Stimulated activated CD8-positive, alpha-beta memory T cell treated with anti-CD3 and anti-CD28 coated beads, Interleukin-12 subunit alpha, Interleukin-12 subunit beta, amount 100 ng/mL, for 24 hours (primary cell): ENCODE data around the gene REXO1.

Experiments
- DNase-seq: peaks from one replicate; pipeline ENCODE4 v3.0.0-alpha.2; 2020; ENCODE audit errors: extremely low read depth

The REXO1 gene

DNA sequence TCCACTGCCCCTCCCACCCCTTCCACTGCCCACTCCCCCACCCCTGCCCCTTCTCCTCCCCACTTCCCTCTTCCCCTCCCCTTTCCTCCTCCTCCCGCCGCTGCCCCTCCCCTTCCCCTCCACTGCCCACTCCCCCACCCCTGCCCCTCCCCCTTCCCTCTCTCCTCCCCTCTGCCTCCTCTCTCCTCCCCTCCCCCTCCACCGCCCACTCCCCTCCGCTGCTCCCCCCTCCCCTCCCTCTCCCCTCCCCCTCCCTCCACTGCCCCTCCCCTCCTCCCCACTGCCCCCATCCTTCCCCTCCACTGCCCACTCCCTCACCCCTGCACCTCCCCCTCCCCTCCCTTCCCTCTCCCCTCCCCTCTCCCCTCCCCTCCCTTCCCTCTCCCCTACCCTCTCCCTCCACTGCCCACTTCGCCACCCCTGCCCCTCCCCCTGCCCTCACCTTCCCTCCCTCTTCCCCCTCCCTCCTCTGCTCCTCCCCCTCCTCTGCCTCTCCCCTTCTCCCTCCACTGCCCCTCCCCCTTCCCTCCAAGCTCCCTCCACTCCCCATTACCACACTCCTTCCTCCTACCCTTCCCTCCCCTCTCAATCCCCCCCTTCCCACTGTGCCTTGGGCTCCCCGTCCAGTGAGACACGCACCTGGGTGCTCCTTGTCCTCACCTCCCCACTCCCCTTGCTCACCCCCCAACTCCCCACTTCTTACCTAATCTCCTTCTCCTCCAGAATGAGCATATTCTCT lies 58.1 kb downstream of the REXO1 start:
- no peak for DNase-seq

DNA sequence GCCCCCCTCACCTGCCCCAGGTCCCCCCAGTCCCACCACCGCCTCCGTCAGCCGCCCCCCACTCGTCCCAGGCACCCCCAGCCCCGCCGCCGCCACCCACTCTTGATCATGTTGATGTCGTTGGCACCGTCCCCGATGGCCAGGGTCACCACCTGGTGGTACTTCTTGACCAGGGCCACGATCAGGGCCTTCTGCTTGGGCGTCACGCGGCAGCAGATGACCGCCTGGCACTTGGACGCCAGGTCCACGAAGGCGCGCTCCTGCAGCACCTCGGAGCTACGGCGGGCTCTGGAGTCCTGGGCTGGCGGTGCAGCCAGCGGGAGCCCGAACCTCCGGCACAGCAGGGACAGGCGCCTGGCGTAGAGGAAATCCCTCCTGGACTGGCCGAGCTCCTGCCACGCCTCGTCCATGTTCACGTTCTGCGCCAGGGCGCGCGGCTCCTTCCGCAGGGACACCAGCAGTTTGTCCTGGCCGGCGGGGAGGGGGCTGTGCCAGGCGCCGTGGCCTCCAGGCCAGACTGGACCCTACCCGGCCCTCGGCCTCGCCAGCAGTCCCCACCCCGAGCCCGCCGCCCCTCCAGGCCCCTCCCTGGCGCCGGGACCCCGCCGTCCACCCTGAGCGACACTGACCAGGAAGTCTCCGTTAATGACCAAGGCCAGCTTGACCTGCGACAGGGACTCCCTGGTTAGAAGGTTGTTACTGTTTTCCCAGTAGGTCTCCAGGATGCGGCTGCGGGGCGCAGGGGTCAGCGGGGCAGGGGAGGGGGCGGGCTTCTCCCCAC lies 58.8 kb downstream of the REXO1 start:
- DNase-seq = no peak

DNA sequence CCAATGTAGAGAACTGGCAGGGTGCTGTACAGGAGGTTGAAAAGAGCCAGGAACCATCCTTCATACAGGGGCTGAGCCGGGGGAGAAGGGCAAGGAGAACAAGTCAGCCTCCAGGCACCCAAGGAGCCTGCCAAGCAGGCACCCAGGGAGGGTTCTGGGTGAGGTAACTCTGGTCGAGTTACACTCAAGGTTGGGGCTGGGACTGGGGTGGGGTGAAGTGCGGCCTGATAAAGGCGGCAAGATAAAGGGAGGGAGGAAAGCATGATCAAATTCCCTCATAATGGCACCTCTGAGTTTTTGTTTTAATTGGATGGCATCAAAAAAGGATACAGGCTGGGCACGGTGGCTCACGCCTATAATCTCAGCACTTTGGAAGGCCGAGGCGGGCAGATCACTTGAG lies 61.2 kb downstream of the REXO1 start:
- no peak for DNase-seq

DNA sequence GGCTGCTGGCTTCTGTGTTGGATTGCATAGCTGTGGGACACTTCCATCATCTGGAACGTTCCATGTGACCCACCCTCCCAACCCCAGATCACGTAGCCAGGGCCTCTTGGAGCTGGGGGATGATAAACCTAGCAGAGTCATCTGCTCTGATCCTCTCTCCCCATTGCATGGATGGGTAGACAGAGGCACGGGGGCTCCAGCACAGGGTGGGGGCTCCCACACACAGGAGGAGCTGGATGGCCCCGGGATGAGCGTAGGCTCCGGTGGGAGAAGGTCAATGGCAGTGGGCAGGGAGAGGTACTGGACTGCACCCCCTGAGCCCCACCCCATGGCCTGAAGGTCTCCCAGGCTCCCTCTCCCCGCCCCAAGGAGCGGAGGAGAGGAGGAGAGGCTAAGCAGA lies 61.6 kb downstream of the REXO1 start:
- DNase-seq = no peak

DNA sequence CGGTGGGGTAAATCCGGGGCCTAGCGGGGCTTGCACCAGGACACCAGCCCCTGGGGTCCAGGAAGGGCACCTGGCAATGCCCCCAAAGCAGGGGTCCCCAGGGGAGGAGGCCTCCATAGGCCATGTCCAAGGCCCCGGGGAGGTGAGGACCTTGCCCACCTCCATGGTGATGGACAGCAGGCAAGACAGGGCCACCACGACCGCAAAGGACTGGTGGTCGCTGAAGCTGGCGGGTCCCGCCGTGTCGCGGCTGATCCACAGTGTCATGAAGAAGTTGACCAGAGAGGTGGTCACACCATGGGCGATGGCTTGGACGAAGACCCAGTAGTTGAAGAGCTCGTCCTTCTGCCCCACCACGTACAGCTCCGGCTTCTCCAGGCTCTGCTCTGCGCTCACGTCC lies 63.0 kb downstream of the REXO1 start:
- DNase-seq = no peak

DNA sequence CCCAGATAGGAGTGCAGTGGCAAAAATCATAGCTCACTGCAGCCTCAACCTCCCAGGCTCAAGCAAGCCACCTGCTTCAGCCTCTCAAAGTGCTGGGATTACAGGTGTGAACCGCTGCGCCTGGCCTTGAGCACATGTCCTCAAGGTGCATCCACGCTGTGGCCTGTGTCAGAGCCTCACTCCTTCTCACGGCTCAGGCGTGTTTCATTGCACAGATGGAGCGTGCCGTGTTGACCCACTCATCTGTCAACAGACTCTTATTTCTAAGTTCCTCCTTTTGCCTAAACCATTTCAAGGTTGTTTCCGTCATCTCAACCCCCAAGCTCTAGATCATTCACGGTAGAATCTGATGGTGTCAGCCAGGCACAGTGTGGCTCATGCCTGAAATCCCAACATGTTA lies 64.4 kb downstream of the REXO1 start:
- no peak for DNase-seq

DNA sequence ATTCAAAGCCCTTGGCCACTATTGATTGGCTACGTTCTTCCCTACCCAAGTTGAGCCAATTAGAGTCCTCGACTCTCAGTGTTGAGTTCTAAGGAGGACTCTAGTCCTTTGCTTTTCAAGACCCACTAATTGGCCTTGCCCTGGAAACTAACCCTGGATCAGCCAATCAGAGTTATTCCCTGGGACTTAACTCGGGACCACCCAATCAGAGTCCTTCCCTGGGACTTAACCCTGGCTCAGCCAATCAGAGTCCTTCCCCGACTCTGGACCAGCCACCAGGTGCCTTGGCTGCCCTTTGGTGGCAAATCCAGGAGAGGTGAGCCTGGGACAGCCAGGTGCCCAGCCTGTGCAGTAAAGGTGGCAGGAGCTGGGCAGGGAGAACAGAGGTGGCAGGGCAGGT lies 64.9 kb downstream of the REXO1 start:
- no peak for DNase-seq

DNA sequence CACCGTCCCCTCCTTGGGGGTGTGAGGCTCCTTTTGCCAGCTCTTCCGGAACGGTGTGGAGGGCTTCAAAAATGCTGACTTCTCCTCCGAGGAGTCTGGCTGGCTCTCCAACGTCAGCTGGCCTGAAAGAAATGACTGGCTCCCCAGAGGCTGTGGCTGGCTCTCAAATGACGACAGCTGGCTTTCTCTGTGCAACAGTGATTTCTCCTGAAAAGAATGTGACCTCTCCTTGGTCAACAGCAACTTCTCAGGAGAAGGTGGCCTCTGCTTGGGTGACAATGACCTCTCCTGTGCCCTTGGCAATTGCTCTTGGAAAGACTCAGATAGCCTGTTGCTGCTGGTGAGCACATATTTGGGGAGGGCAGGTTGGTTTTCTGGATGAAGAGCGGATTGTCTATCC lies 65.8 kb downstream of the REXO1 start:
- DNase-seq = no peak

DNA sequence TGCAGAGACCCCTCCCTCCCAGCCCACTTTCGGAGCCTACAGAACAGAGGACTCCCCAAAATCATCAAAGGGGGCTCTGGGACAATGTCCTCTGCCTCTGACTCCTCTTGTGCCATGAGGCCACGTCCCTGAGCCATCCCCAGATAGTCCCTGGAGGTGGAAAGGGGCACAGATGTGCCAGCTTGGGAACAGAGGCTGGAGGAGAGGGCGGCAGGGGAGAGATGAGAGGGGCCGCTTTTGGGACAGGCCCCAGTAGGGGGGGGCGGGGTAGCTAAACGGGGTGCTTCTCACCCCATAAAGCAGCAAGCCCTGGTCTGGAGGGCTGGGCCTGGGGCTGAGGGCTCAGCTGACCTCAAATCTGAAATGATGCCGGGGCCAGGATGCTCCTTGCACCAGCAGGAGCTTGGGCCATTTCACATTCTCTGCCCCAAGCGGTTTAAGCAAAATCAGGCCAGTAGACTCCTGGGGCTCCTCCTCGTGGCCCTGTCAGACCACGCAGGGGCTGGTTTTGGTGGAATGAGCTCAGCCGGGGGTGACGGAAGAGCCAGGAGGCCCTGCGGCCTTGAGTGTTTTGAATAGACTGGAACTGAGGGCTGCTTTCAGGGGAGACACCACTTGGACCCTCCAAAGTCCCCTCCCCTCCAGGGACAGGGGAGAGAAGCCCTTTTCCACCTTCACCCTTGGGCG lies 67.9 kb downstream of the REXO1 start:
- DNase-seq = no peak

DNA sequence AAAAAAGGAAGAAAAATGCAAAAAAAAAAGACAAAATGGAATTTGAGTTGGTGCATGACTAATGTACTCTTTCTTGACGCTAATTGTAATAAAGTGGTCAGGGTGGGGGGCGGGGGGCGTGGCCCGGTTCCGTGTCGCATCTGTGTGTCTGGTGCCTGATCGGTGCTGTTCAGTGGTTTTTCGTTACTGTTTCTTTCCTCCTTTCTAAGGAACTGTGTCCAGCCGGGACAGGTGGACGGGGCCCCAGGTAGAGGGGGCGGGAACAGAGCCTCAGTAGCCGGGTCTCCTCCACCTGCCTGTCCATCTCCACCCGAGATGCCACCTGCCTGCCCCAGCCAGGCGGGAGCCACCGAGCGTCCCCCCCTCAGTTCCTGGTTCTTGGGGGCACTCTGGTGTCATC lies 68.7 kb downstream of the REXO1 start:
- no peak for DNase-seq

DNA sequence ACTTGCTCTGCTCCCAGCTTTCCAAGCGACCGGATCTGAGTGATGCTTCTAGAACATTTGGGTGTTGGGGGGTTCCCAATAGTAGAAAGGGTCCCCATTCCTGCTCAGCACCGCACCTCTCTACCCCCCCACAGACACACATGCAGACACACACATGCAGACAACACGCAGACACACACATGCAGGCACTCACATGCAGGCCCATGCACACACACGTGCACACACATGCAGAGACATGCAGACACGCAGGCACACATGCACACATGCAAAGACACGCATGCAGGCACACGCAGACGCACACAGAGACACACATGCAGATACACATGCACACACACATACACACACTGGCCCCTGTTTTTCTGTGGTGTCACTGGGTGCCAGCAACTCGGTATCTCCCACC lies 71.1 kb downstream of the REXO1 start:
- no peak for DNase-seq

DNA sequence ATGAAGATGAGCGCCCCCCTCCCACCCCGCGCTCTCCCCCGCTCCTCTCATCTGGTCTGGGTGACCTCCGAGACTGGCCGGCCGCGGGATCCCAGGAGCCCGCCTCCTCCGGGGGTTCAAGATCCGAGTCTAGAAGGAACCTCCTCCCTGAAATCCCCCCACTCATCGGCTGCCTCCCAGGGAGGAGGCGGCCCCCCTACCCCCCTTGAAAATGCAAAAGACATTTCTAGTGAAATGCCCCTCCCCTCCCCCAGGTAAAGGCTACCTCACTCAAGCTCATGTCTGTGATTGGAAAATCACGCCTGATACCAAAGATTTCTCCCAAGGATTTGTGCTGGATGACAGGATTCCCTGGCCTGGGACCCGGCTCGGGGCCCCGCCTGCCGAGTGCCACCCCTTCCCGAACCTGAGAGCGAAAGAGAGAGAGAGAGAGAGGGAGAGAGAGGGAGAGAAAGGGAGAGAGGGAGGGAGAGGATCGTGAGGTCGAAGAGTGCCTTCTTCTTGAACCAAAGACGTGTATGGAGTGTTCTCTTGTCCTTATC lies 71.6 kb downstream of the REXO1 start:
- no peak for DNase-seq

DNA sequence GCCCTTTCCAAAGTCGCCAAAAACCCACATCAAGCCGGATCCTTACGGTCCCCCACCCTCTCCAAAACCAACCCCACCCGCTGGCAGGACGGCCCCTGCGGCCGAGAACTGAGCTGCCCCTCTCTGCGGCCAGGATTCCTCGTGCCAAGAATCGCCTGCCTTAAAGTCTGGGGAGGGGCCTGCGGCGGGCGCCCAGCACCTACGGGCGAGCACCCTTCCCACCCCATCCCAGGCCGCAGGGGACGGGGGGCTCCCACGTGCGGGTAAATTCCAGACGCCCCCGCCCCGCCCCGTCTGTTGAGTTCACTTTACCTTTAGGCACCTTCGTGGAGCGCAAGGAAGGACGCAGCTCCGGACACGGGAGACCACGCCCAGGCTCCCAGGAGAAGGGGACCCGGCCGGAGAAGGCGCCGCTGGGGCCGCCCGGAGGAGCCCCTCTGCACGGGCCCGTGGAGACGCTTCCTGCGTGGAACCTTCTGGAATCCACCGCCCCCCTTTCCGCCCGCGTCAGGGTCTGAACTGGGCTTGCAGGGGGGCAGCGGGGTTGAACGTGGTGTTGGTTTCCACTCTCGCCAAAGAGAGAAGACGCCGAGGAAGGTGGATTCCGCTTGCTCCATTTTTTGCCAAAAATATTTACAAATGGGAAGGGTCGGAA lies 72.2 kb downstream of the REXO1 start:
- DNase-seq = no peak

DNA sequence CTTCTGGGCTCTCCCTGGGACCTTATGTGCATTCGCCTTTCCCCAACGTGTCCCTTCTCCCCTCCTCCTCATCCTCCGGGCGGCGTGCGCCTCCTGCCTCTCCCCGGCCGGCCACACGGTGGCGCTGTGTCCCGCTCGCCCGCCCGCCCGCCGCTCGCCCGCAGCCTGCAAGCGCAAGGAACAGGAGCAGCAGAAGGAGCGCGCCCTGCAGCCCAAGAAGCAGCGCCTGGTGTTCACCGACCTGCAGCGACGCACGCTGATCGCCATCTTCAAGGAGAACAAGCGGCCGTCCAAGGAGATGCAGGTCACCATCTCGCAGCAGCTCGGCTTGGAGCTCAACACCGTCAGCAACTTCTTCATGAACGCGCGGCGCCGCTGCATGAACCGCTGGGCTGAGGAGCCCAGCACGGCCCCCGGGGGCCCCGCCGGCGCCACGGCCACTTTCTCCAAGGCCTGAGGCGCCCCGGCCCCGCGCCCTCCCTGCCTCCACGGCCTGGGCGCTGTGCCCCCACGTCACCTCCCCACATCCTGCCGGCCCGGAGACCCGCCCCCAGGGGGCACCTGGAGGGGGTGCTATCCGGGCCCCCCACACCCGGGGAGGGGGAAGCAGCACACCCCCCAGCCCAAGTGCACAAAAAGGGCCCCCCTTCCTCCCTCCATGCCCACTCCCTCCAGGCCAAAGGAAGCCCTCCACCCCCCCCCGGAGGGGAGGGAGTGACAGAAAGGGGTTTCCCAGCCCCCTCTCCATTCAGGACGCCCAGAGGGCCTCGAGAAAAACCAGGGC lies 73.1 kb downstream of the REXO1 start:
- DNase-seq = no peak

DNA sequence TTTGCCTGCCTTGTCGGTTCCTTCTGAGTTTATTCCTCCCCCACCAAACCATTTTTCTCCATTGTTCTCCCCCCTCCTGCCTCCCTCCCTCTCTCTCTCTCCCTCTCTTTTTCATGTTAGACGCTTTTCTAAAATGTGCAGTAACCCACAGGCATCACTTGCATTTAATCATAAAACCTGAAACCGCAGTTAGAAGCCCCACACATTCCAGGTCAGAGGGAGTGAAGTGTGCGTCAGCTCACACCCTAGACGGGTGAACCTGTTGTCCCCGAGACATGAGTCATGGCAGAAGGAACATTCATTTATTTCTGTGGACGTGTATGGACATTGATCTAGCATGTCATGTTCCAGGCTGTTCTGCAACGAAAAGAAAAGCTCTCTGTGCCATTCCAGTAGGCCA lies 75.1 kb downstream of the REXO1 start:
- DNase-seq = no peak

DNA sequence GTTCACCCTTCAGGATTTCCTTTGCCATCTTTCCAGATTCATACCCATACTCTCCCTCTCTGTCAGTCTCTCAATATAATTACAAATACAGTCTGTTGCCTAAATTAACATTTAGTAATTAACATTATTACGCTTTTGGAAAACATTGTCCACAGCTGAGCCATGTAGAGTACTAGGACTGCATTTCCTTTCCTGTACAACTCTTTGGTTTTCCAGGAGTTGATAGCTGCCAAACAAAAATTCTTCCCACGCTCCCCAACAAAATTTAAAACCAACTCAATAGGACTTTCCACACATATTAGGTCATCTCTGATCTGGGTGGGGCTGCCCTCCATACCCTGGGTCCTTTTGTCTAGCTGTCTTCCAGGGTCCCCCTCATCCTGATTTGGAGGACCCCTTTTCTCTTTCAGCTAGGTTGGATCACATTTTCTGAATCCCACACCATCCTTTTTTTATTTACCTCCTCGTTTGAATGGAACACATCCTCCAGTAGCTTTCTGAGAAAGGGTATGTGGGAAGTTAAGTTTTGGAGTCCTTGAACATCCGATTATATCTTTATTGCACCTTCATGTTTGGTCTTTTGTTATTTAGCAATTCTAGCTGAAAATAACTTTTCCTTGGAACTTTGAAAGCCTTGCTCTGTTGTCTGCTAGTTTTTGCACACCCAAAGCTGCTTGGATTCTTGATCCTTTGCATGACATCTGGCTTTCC lies 77.3 kb downstream of the REXO1 start:
- DNase-seq = no peak

DNA sequence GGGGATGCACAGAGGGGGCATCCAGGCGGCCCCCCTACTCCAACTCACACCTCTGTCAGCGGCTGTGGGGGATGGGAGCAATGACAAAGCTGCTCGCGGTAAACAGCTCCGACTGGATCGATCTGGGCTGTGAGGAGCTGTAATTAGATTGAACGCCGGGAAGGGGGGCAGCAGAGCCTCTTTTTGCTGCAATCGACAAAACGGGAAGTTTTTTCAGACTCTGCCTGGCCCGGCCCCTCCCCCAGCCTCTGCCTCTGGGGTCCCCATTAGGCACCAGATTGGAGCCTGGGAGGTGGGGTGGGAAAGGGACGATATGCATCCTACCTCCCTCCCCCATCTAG lies 78.7 kb downstream of the REXO1 start:
- DNase-seq = no peak

DNA sequence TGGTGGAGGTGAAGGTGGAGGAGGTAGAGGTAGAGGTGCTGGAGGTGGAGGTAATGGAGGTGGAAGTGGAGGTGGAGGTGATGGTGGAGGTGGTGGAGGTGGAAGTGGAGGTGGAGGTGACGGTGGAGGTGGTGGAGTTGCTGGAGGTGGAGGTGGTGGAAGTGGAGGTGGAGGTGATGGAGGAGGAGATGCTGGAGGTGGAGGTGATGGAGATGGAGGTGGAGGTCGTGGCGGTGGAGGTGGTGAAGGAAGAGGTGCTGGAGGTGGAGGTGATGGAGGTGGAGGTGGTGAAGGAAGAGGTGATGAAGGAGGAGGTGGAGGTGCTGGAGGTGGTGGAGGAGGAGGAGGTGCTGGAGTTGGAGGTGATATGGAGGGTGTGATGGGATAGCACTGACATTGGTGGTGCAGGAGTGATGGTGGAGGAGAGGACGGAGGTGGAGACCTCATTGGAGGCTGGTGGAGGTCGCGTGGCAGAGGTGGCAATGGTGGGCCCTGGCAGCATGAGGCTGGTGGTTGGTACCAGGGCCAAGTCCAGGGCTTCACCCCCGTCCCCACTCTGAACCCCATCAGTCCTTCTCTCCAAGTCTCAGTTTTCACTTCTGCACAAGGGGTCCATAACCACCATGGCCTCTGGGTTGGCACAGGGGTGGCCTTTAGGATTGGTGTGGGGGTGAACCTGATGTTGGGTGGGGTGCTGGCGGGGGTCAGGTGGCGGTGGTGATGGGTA lies 79.2 kb downstream of the REXO1 start:
- DNase-seq = no peak

DNA sequence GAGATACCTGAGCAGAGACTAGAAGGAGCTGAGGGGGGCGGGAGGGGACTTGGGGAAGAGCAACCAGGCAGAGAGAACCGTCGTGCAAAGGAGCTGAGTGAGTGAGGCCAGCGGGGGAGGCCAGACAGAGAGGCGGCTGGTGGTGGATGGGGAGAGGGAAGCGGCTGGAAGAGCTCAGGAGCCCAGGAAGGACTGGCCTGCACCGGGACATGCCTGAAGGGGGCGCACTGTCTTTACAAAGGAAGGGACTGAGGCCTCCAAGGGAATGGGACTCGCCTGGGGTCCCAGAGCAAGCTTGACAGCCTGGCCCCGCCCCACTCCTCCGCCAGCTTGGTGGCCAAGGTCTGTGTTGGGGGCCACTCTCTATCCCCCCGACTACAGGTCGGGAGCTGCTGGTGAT lies 80.0 kb downstream of the REXO1 start:
- DNase-seq = no peak

DNA sequence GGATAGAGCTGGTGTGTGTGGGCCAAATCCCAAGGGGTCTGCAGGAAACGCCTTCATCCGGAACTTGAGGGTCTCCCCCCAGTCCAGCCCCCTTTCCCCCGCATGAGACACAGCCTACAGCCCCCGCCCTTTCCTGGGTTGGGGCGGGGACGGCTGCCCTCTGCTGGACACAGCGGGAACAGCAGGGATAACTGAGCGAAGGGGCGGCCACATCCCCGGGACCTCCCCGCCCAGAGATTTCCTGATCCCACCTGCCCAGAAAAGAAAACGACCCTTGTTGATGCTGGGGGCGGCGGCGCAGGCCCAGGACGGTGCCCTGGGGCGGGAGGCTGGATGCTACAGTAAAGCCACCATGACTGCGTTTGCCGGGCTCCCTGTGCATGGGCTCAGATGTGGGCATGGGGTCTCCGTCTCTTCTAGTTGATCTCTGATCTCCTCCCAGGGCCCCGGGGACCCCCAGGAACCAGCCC lies 80.8 kb downstream of the REXO1 start:
- DNase-seq = no peak
